ENCODE data around the gene MRPL16.

Gene MRPL16

GRCh38 chr11:59814021-59814420 lies 3.4 kb upstream of the MRPL16 start:
- Histone ChIP-seq H3K36me3 (ENCODE audit: control insufficient read depth, insufficient read depth, low read length) (no peaks in the 10 kb centered on the region), H3K27ac (ENCODE audit: insufficient read depth, low read length, poor library complexity, severe bottlenecking) (no peak overlapping the region), H3K27me3 (replicated peaks; ENCODE audit: control insufficient read depth, insufficient read depth, low read length, poor library complexity, severe bottlenecking) (no peaks in the 10 kb centered on the region), H3K4me1 (ENCODE audit: control insufficient read depth, insufficient read depth, low read length, poor library complexity, severe bottlenecking) (peaks cover 3% of the 10 kb centered on the region), H3K4me3 (ENCODE audit: insufficient read depth, low read depth, low read length, poor library complexity, severe bottlenecking) (no peak overlapping the region), H3K9me3 (ENCODE audit: control insufficient read depth, low read length) (no peaks in the 10 kb centered on the region)
- DNase-seq = no peak

DNA sequence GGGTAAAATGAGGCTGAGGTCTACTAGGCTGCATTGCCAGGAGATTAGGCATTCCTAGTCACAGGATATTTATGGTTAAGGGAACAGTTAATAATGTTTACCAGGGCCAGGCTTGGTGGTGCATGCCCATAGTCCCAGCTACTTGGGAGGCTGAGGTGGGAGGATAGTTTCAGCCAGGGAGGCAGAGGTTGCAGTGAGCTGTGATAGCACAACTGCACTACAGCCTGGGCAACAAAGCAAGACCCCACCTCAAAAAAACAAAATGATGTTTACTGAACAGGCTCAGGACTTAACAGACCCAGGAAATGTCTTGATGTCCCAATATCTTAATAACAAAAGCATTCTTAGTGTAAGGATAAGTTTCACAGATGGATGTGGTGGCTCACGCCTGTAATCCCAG lies 2.8 kb upstream of the MRPL16 start:
- H3K27me3 ChIP-seq (replicated peaks; ENCODE audit: control insufficient read depth, insufficient read depth, low read length, poor library complexity, severe bottlenecking) = no peaks in the 10 kb centered on the region
- H3K36me3 ChIP-seq (ENCODE audit: control insufficient read depth, insufficient read depth, low read length) = no peaks in the 10 kb centered on the region
- DNase-seq = no peak
- H3K4me1 ChIP-seq (ENCODE audit: control insufficient read depth, insufficient read depth, low read length, poor library complexity, severe bottlenecking) = peaks cover 3% of the 10 kb centered on the region
- H3K4me3 ChIP-seq (ENCODE audit: insufficient read depth, low read depth, low read length, poor library complexity, severe bottlenecking) = no peak overlapping the region
- no peaks in the 10 kb centered on the region for H3K9me3 ChIP-seq (ENCODE audit: control insufficient read depth, low read length)
- no peak overlapping the region for H3K27ac ChIP-seq (ENCODE audit: insufficient read depth, low read length, poor library complexity, severe bottlenecking)

GRCh38 chr11:59812220-59812619 lies 1.6 kb upstream of the MRPL16 start:
- H3K36me3 ChIP-seq (ENCODE audit: control insufficient read depth, insufficient read depth, low read length) = peaks cover 7% of the 10 kb centered on the region
- no peak overlapping the region for H3K4me3 ChIP-seq (ENCODE audit: insufficient read depth, low read depth, low read length, poor library complexity, severe bottlenecking)
- no peak overlapping the region for H3K27ac ChIP-seq (ENCODE audit: insufficient read depth, low read length, poor library complexity, severe bottlenecking)
- no peaks in the 10 kb centered on the region for H3K9me3 ChIP-seq (ENCODE audit: control insufficient read depth, low read length)
- H3K27me3 ChIP-seq (replicated peaks; ENCODE audit: control insufficient read depth, insufficient read depth, low read length, poor library complexity, severe bottlenecking) = no peaks in the 10 kb centered on the region
- peaks cover 3% of the 10 kb centered on the region for H3K4me1 ChIP-seq (ENCODE audit: control insufficient read depth, insufficient read depth, low read length, poor library complexity, severe bottlenecking)
- DNase-seq = no peak

GRCh38 chr11:59810911-59811259 lies 307 bp upstream of the MRPL16 start:
- H3K27ac ChIP-seq (ENCODE audit: insufficient read depth, low read length, poor library complexity, severe bottlenecking) = peak overlapping the region; percentile 74
- H3K36me3 ChIP-seq (ENCODE audit: control insufficient read depth, insufficient read depth, low read length) = peaks cover 20% of the 10 kb centered on the region
- H3K27me3 ChIP-seq (replicated peaks; ENCODE audit: control insufficient read depth, insufficient read depth, low read length, poor library complexity, severe bottlenecking) = no peaks in the 10 kb centered on the region
- H3K9me3 ChIP-seq (ENCODE audit: control insufficient read depth, low read length) = no peaks in the 10 kb centered on the region
- no peak for DNase-seq
- H3K4me1 ChIP-seq (ENCODE audit: control insufficient read depth, insufficient read depth, low read length, poor library complexity, severe bottlenecking) = peaks cover 3% of the 10 kb centered on the region
- peak overlapping the region; percentile 93 for H3K4me3 ChIP-seq (ENCODE audit: insufficient read depth, low read depth, low read length, poor library complexity, severe bottlenecking)

DNA sequence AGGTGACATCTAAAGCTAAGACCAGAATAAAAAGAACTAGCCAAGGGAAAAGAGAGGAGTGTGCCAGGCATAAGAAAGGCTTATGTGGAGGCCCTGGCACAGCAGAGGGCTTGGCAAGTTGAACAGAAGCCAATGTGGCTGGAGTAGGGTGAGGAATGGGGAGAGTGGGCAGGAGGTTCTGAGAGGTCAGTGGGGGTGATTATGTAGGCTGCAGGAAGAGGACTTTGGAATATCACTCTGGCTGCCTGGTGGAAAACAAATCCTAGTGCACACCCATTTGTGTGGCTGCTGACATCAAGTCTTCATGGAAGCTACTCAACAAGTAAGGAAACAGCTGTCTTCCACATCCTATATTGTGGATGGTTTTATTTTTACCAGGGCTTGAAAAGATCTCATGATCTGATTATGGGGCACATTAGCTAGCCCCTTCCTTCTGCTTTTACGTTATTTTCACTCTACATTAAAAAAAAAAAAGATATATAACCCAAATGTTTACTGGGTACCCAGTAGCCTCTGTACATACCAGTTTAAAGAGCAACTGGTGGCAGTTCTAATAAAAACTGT lies 3.4 kb downstream of the MRPL16 start:
- H3K9me3 ChIP-seq (ENCODE audit: control insufficient read depth, low read length) = no peaks in the 10 kb centered on the region
- no peak overlapping the region for H3K4me3 ChIP-seq (ENCODE audit: insufficient read depth, low read depth, low read length, poor library complexity, severe bottlenecking)
- H3K36me3 ChIP-seq (ENCODE audit: control insufficient read depth, insufficient read depth, low read length) = peaks cover 26% of the 10 kb centered on the region
- H3K27ac ChIP-seq (ENCODE audit: insufficient read depth, low read length, poor library complexity, severe bottlenecking) = no peak overlapping the region
- no peaks in the 10 kb centered on the region for H3K27me3 ChIP-seq (replicated peaks; ENCODE audit: control insufficient read depth, insufficient read depth, low read length, poor library complexity, severe bottlenecking)
- peaks cover 3% of the 10 kb centered on the region for H3K4me1 ChIP-seq (ENCODE audit: control insufficient read depth, insufficient read depth, low read length, poor library complexity, severe bottlenecking)
- no peak for DNase-seq

DNA sequence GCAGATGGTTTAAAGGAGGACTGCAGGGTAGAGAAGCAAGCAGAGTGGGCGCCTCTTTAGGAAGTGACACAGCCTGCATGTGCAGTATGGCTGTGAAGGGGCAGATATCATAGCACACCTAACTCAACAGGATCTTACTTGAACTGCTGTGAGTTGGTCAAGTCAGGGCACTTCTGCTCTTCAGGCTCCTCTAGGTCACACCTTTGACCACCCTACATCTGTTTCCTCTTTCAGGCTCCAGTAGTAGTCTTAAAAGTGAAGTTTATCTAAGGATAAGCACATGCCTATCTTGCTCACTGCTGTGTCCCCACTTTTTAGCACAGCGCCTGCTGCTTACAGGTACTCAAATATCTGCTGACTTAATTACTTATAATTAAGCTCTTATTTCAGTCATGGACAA lies 6.5 kb downstream of the MRPL16 start:
- Histone ChIP-seq H3K27ac (ENCODE audit: insufficient read depth, low read length, poor library complexity, severe bottlenecking) (no peak overlapping the region), H3K36me3 (ENCODE audit: control insufficient read depth, insufficient read depth, low read length) (peaks cover 26% of the 10 kb centered on the region), H3K4me1 (ENCODE audit: control insufficient read depth, insufficient read depth, low read length, poor library complexity, severe bottlenecking) (no peaks in the 10 kb centered on the region), H3K4me3 (ENCODE audit: insufficient read depth, low read depth, low read length, poor library complexity, severe bottlenecking) (no peak overlapping the region), H3K27me3 (replicated peaks; ENCODE audit: control insufficient read depth, insufficient read depth, low read length, poor library complexity, severe bottlenecking) (no peaks in the 10 kb centered on the region), H3K9me3 (ENCODE audit: control insufficient read depth, low read length) (no peaks in the 10 kb centered on the region)
- DNase-seq = no peak

- DNase-seq = peak in 2 of 3 donors; percentile 7 to 24
- Histone ChIP-seq H3K4me3 (ENCODE audit: insufficient read depth, low read depth, low read length, poor library complexity, severe bottlenecking) (no peak overlapping the region), H3K9me3 (ENCODE audit: control insufficient read depth, low read length) (no peaks in the 10 kb centered on the region), H3K27me3 (replicated peaks; ENCODE audit: control insufficient read depth, insufficient read depth, low read length, poor library complexity, severe bottlenecking) (no peaks in the 10 kb centered on the region), H3K36me3 (ENCODE audit: control insufficient read depth, insufficient read depth, low read length) (peaks cover 24% of the 10 kb centered on the region), H3K27ac (ENCODE audit: insufficient read depth, low read length, poor library complexity, severe bottlenecking) (no peak overlapping the region), H3K4me1 (ENCODE audit: control insufficient read depth, insufficient read depth, low read length, poor library complexity, severe bottlenecking) (no peaks in the 10 kb centered on the region)
Measured at GRCh38 chr11:59802639-59803176, 7.9 kb downstream of the MRPL16 start.

GRCh38 chr11:59801981-59802638 lies 8.5 kb downstream of the MRPL16 start:
- H3K4me3 ChIP-seq (ENCODE audit: insufficient read depth, low read depth, low read length, poor library complexity, severe bottlenecking) = no peak overlapping the region
- H3K36me3 ChIP-seq (ENCODE audit: control insufficient read depth, insufficient read depth, low read length) = peaks cover 18% of the 10 kb centered on the region
- DNase-seq = no peak
- no peaks in the 10 kb centered on the region for H3K27me3 ChIP-seq (replicated peaks; ENCODE audit: control insufficient read depth, insufficient read depth, low read length, poor library complexity, severe bottlenecking)
- H3K4me1 ChIP-seq (ENCODE audit: control insufficient read depth, insufficient read depth, low read length, poor library complexity, severe bottlenecking) = no peaks in the 10 kb centered on the region
- no peaks in the 10 kb centered on the region for H3K9me3 ChIP-seq (ENCODE audit: control insufficient read depth, low read length)
- no peak overlapping the region for H3K27ac ChIP-seq (ENCODE audit: insufficient read depth, low read length, poor library complexity, severe bottlenecking)

- Histone ChIP-seq H3K4me3 (ENCODE audit: insufficient read depth, low read depth, low read length, poor library complexity, severe bottlenecking) (no peak overlapping the region), H3K36me3 (ENCODE audit: control insufficient read depth, insufficient read depth, low read length) (peaks cover 9% of the 10 kb centered on the region), H3K27ac (ENCODE audit: insufficient read depth, low read length, poor library complexity, severe bottlenecking) (no peak overlapping the region), H3K4me1 (ENCODE audit: control insufficient read depth, insufficient read depth, low read length, poor library complexity, severe bottlenecking) (no peaks in the 10 kb centered on the region), H3K27me3 (replicated peaks; ENCODE audit: control insufficient read depth, insufficient read depth, low read length, poor library complexity, severe bottlenecking) (no peaks in the 10 kb centered on the region), H3K9me3 (ENCODE audit: control insufficient read depth, low read length) (no peaks in the 10 kb centered on the region)
- no peak for DNase-seq
Measured at GRCh38 chr11:59801160-59801706, 9.3 kb downstream of the MRPL16 start.

- no peak overlapping the region for H3K27ac ChIP-seq (ENCODE audit: insufficient read depth, low read length, poor library complexity, severe bottlenecking)
- peaks cover 4% of the 10 kb centered on the region for H3K36me3 ChIP-seq (ENCODE audit: control insufficient read depth, insufficient read depth, low read length)
- DNase-seq = no peak
Measured at GRCh38 chr11:59800390-59801025, 10.1 kb downstream of the MRPL16 start.

More at GRCh38 chr11:59800390-59801025, 10.1 kb downstream of the MRPL16 start:
- H3K4me1 ChIP-seq (ENCODE audit: control insufficient read depth, insufficient read depth, low read length, poor library complexity, severe bottlenecking) = no peaks in the 10 kb centered on the region
- no peaks in the 10 kb centered on the region for H3K9me3 ChIP-seq (ENCODE audit: control insufficient read depth, low read length)
- no peaks in the 10 kb centered on the region for H3K27me3 ChIP-seq (replicated peaks; ENCODE audit: control insufficient read depth, insufficient read depth, low read length, poor library complexity, severe bottlenecking)
- no peak overlapping the region for H3K4me3 ChIP-seq (ENCODE audit: insufficient read depth, low read depth, low read length, poor library complexity, severe bottlenecking)

All from effector memory CD4-positive, alpha-beta T cell (primary cell).